ENCODE measurements around the gene HBA1. TPM values are rescaled to one million over a fixed set of nuclear protein-coding genes. Genes with fewer than 3 reads are reported as not detected.
A peak's percentile ranks its signal among the peaks of the same experiment; 100 is the strongest.

HBA1 gene
- total and polyA plus RNA-seq, 2 of the 4 experiments (the other 2 are of a cell fraction): 0.21 TPM; not detected in 1

GRCh38 chr16:177394-177822 lies 928 bp downstream of the HBA1 start:
- Histone ChIP-seq H2AK9ac (replicated peaks; ENCODE audit: low read depth, low read length, poor library complexity) (no peak overlapping the region), H3K27ac (ENCODE audit: insufficient read depth, low read length) (no peak overlapping the region), H3K18ac (ENCODE audit: low read depth, low read length) (no peak overlapping the region), H3K4ac (ENCODE audit: low read depth, low read length) (no peak overlapping the region), H3K36me3 (ENCODE audit: control insufficient read depth, insufficient read depth, low read length) (no peaks in the 10 kb centered on the region), H2BK15ac (ENCODE audit: low read depth, low read length) (no peak overlapping the region), H2BK5ac (ENCODE audit: low read depth, low read length, poor library complexity, severe bottlenecking) (no peak overlapping the region), H3K4me1 (ENCODE audit: control insufficient read depth, insufficient read depth, low read length) (peaks cover 5% of the 10 kb centered on the region; the same call in 1 of the 2 replicates), H3K9me1 (ENCODE audit: insufficient read depth, low read length) (no peaks in the 10 kb centered on the region), H3K9ac (ENCODE audit: low read depth, low read length) (no peak overlapping the region), H2BK20ac (ENCODE audit: low read depth, low read length) (no peak overlapping the region), H3K4me2 (ENCODE audit: low read depth, low read length) (no peak overlapping the region), H3K14ac (replicated peaks; ENCODE audit: low read depth, low read length) (no peak overlapping the region), H3K27me3 (ENCODE audit: control insufficient read depth, insufficient read depth, low read length) (peaks cover 40% of the 10 kb centered on the region), H4K91ac (ENCODE audit: insufficient read depth, low read depth, low read length) (no peak overlapping the region), H3K56ac (ENCODE audit: extremely low read depth, insufficient read depth, low read length) (no peak overlapping the region), H2BK120ac (ENCODE audit: low read depth, low read length) (no peak overlapping the region), H3K79me1 (ENCODE audit: low read depth in 1 of 2, low read length in 2 of 2) (no peaks in the 10 kb centered on the region), H4K20me1 (ENCODE audit: insufficient read depth, low read length) (peaks cover 18% of the 10 kb centered on the region), H2AK5ac (ENCODE audit: low read depth, low read length) (no peak overlapping the region), H2AFZ (replicated peaks; ENCODE audit: low read length, poor library complexity) (no peak overlapping the region), H3K4me3 (ENCODE audit: insufficient read depth, low read depth, low read length) (no peak overlapping the region), H4K5ac (ENCODE audit: low read depth, low read length) (no peak overlapping the region), H3K23ac (ENCODE audit: low read depth, low read length) (no peak overlapping the region), H3K9me3 (ENCODE audit: control insufficient read depth, insufficient read depth, low read length) (0 out of 2 replicates have a peak, but pooled peaks cover 2% of the 10 kb centered on the region), H4K8ac (ENCODE audit: low read depth in 2 of 2, low read length in 2 of 2) (no peak overlapping the region)
- TF ChIP-seq ELK1 (IDR thresholded peaks at IDR 0.05; ENCODE audit: borderline replicate concordance, low read depth, low read length): no peak
- TF ChIP-seq MXI1 (IDR thresholded peaks at IDR 0.05; ENCODE audit: borderline replicate concordance, low read depth, low read length): peak; percentile 40; the same call in 1 of the 2 replicates
- ATAC-seq (ENCODE audit: low read depth): no peak
- ChIA-PET POLR2A (ENCODE audit: unreplicated experiment) (no interaction called here), CTCF (no interaction called here)
- WGBS, 2 experiments (ENCODE audit: extremely low coverage in 2 of 2, insufficient read length in 1 of 2): 0% methylated on average over 1 of the region's 13 CpGs; no CpG with 5 or more reads in 1 of the 2 experiments
- dilution Hi-C loops (cut with HindIII; ENCODE audit: low sequenced_read_pairs, unreplicated experiment) (no loop called here), in situ Hi-C loops (cut with MboI; ENCODE audit: low sequenced_read_pairs) (no loop called here), intact Hi-C loops (cut with micrococcal nuclease) (no loop called here)
- no TSS peak for BruUV-seq (replicated peaks)
- peak; percentile 25 for DNase-seq
